Upper lobe of left lung (tissue), 6 donors: ENCODE measurements around the gene ITFG1. TPM values are rescaled to one million over a fixed set of nuclear protein-coding genes. Genes with fewer than 3 reads are reported as not detected.

ENCODE experiments used
- ATAC-seq, 2 donors: fragments of 200-7000 bp; cut with Tn5 transposase; one replicate each; pipeline ENCODE4 v1.9.1; 2022; ENCODE audit warnings: mild to moderate bottlenecking in 2 of 2, moderate library complexity in 2 of 2; ENCODE audit not compliant: low FRiP score in 2 of 2
- DNase-seq, 2 donors: peaks; one replicate each; pipeline ENCODE4 v3.0.0-alpha.2; 2019 to 2020
- H3K27ac ChIP-seq, 4 donors: fragments of 200-600 bp; sonication (generic); one replicate each; pipeline ENCODE4 v1.5.1; 2016 to 2019
- H3K27me3 ChIP-seq, 4 donors: fragments of 200-600 bp; sonication (generic); one replicate each; pipeline ENCODE4 v1.5.1; 2017 to 2019
- H3K36me3 ChIP-seq, 4 donors: fragments of 200-600 bp; sonication (generic); one replicate each; pipeline ENCODE4 v1.5.1; 2016 to 2019
- H3K4me1 ChIP-seq, 4 donors: fragments of 200-600 bp; sonication (generic); one replicate each; pipeline ENCODE4 v1.5.1; 2018 to 2019
- H3K4me3 ChIP-seq, 4 donors: fragments of 200-600 bp; sonication (generic); one replicate each; pipeline ENCODE4 v1.5.1; 2017 to 2019; ENCODE audit warnings: mild to moderate bottlenecking in 2 of 4, moderate library complexity in 1 of 4
- H3K9me3 ChIP-seq, 4 donors: fragments of 200-600 bp; sonication (generic); one replicate each; pipeline ENCODE4 v1.5.1; 2018 to 2019
- CTCF ChIP-seq, 6 experiments: fragments of 450-650 bp in 4 of 6; fragments of 200-600 bp in 2 of 6; sonication (generic) in 2 of 6; IDR thresholded peaks; one replicate each; pipeline ENCODE4 v1.5.1; 2016 to 2019; ENCODE audit warnings: antibody characterized with exemption in 6 of 6
- EP300 ChIP-seq, 4 donors: sonication (generic); formaldehyde crosslinking; IDR thresholded peaks; one replicate each; pipeline ENCODE4 v1.5.1; 2017; ENCODE audit warnings: antibody characterized with exemption in 4 of 4, control low read depth in 2 of 4
- POLR2A ChIP-seq, 4 donors: fragments of 450-650 bp; IDR thresholded peaks; one replicate each; pipeline ENCODE4 v1.5.1; 2016 to 2017; ENCODE audit warnings: antibody characterized with exemption in 4 of 4, mild to moderate bottlenecking in 2 of 4
- POLR2AphosphoS5 ChIP-seq, 2 donors: sonication (generic); formaldehyde crosslinking; IDR thresholded peaks; one replicate each; pipeline ENCODE4 v1.5.1; 2017; ENCODE audit warnings: antibody characterized with exemption in 2 of 2
- WGBS, 2 donors: methylation state at CpG; one replicate each; pipeline ENCODE4 v1.1.5; 2017 to 2018; 5-methylcytosine and 5-hydroxymethylcytosine counted together
- total RNA-seq, 6 donors: library from RNA; depleted of rRNA in 4 of 6; stranded (reverse); fragments of >200 nt in 4 of 6; gene quantifications; one replicate each; pipeline versions ENCODE4 v1.1.0 to v1.2.1, GENCODE V29; 2016 to 2021
- donor health status: DM: no; HTN: no; CAD: no; lungs with moderate emphysema.
- donor health status: DM: no; HTN: yes; CAD: no; lungs with severe emphysema.

The ITFG1 gene
- total RNA-seq, 6 donors from 2014 or later, result 23.7 to 58.1 (median 43.6) TPM

DNA sequence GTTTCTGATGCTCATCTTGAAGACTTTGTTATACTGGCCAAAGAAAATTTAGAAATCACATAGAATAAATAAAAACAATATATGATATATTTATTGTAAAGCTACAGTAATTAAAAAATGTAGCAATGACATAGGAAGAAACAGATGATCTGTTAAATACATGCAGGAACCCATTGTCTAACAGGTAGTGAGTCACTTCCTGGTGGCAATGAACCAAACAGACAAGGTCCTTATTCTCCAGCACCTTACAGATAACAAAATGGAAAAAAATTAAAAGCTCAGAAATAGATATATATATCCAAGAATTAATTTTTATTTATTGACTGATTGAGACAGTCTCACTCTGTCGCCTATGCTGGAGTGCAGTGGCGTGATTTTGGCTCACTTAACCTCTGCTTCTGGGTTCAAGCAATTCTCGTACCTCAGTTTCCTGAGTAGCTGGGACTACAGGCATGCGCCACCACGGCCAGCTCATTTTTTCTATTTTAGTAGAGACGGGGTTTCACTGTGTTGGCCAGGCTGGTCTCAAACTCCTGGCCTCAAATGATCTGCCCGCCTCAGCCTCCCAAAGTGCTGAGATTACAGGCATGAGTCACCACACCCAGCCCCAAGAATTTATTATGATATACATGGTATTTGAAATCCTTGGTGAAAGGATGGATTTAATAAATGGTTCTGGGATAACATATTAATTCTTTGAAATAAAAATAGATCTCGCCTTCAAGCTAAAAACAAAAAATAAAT lies 324.6 kb downstream of the ITFG1 start:
- WGBS, 2 donors, result 70% methylated on average over 8 of the region's 8 CpGs

DNA sequence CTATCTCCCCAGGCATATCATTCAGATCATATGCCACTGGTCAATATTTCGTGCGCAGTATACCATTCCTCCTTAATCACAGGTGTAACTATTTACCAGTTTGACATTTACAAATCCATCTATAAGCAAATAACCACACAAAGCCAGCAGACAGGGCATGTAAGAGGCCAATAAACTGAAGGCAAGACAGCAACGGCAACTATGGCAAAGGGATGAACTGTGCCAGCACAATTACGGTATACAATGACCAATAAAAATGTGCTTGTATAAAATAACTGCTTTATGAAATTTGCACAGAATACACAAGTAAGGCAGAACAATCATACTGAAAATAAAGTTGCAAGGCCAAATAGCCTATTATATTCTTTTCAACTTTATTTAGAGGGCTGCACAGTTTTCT lies 326.3 kb downstream of the ITFG1 start:
- Histone ChIP-seq H3K4me3 (no peak overlapping the region), H3K9me3 (no peaks in the 10 kb centered on the region), H3K27me3 (no peaks in the 10 kb centered on the region), H3K4me1 (no peaks in the 10 kb centered on the region), H3K36me3 (no peaks in the 10 kb centered on the region), H3K27ac (no peak overlapping the region)
- no peak for DNase-seq
- 96 to 98% methylated on average over 4 of the region's 4 CpGs for WGBS, 2 donors
- no peak for ATAC-seq
- TF ChIP-seq CTCF (IDR thresholded peaks at IDR 0.05) (no peak), POLR2A (IDR thresholded peaks at IDR 0.05) (no peak), POLR2AphosphoS5 (IDR thresholded peaks at IDR 0.05) (no peak), EP300 (IDR thresholded peaks at IDR 0.05) (no peak)

More for the DNA sequence above, 324.6 kb downstream of the ITFG1 start:
- DNase-seq (no peak), ATAC-seq (no peak)
- Histone ChIP-seq H3K36me3 (no peaks in the 10 kb centered on the region), H3K27me3 (no peaks in the 10 kb centered on the region), H3K9me3 (no peaks in the 10 kb centered on the region), H3K4me1 (no peaks in the 10 kb centered on the region), H3K27ac (peak overlapping the region in 1 of 4 donors; percentile 0), H3K4me3 (no peak overlapping the region)
- TF ChIP-seq EP300 (IDR thresholded peaks at IDR 0.05) (no peak), POLR2AphosphoS5 (IDR thresholded peaks at IDR 0.05) (no peak), POLR2A (IDR thresholded peaks at IDR 0.05) (no peak), CTCF (IDR thresholded peaks at IDR 0.05) (no peak)

- H3K36me3 ChIP-seq, result no peaks in the 10 kb centered on the region
- DNase-seq (no peak), ATAC-seq (no peak)
- no peaks in the 10 kb centered on the region for H3K27me3 ChIP-seq
- no peak overlapping the region for H3K27ac ChIP-seq
- H3K4me3 ChIP-seq, result no peak overlapping the region
- no peaks in the 10 kb centered on the region for H3K4me1 ChIP-seq
- no peak for TF ChIP-seq POLR2AphosphoS5 (IDR thresholded peaks at IDR 0.05)
- TF ChIP-seq EP300 (IDR thresholded peaks at IDR 0.05), result no peak
- TF ChIP-seq CTCF (IDR thresholded peaks at IDR 0.05), result no peak
- no peak for TF ChIP-seq POLR2A (IDR thresholded peaks at IDR 0.05)
- no peaks in the 10 kb centered on the region for H3K9me3 ChIP-seq
Measured at GRCh38 chr16:47132308-47132707, 328.6 kb downstream of the ITFG1 start.

DNA sequence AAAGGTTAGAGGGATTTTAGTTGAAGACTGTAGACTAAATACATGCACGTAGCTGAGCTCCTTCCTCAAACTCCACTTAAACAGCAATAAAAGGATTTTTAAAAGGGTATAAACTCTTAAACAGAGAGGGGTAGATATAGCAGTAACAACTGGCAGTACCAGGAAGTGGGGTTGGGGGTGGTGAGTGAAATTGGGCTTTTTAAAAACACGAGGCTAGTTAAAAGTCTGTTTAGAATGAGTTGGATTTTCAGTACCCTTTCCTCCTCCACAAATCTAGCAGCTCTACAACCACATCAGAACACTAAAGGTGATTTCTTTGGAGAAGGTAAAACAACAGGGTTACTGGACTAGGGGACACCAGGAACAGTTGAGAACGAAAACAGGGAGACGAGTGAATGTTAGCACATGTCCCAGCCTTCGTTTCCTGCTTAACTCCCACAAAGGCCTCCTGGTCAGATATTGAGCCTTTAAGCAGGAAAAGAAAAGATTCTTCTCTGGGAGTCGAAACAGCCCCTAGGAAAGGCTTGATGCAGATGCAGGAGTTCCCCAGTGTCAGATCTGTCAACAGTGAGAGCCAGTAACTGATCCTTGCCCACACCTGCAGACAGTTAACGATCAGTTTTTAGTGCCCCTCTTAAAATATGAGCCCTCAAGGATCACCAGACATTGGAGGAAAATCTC lies 331.0 kb downstream of the ITFG1 start:
- H3K9me3 ChIP-seq, result no peaks in the 10 kb centered on the region
- 76 to 89% methylated on average over 7 of the region's 7 CpGs for WGBS, 2 donors
- no peak for ATAC-seq
- H3K36me3 ChIP-seq, result no peaks in the 10 kb centered on the region
- DNase-seq, result no peak
- H3K4me1 ChIP-seq, result no peaks in the 10 kb centered on the region
- no peak overlapping the region for H3K27ac ChIP-seq
- no peaks in the 10 kb centered on the region for H3K27me3 ChIP-seq
- no peak overlapping the region for H3K4me3 ChIP-seq
- no peak for TF ChIP-seq CTCF (IDR thresholded peaks at IDR 0.05)
- no peak for TF ChIP-seq EP300 (IDR thresholded peaks at IDR 0.05)
- no peak for TF ChIP-seq POLR2AphosphoS5 (IDR thresholded peaks at IDR 0.05)
- TF ChIP-seq POLR2A (IDR thresholded peaks at IDR 0.05), result no peak
